Activated naive CD8-positive, alpha-beta T cell treated with anti-CD3 and anti-CD28 coated beads, Interleukin-2, amount 50 U/mL, for 16 hours (primary cell): Measurements from ENCODE around the gene SNRPB.

Source experiments
- DNase-seq: peaks from one replicate; pipeline ENCODE4 v3.0.0-alpha.2; 2020; ENCODE audit warnings: low read depth, low spot score

The SNRPB gene

DNA sequence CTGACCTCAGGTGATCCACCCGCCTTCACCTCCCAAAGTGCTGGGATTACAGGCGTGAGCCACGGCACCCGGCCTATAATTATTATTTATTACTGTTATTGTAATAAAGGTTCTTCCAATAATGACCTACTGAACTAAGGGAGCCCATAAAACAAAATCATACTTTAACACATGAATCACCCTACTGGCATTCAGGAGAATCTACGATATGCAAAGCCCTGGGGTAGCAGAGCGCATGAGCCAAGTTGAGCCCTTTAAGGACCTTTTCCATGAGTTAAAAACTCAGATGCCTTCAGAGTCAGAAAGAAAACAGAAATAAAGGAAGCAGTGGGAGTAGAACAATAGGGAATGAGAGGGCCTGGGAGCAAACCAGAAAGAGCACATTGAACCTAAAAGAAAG lies 41.5 kb downstream of the SNRPB start:
- no peak for DNase-seq

GRCh38 chr20:2421247-2421646 lies 49.3 kb downstream of the SNRPB start:
- no peak for DNase-seq

GRCh38 chr20:2420510-2420909 lies 50.1 kb downstream of the SNRPB start:
- DNase-seq, result no peak

DNA sequence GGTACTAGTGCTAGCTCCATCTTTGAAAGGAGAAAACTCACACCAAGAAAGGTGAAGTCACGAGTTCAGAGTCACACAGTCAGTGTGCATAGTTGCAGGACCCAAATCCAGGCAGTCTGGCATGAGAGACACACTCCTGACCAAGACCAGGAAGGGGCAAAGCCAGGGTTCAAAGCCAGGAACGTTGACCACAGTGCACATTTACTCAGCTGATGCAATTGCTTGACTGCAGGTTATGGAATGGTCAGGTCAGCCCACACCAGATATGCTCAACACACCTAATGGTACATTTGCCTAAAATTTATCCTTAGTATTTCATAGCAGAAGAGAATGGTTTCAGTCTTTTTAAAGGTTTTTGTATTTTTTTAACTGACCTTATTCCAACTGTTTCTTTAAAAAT lies 52.2 kb downstream of the SNRPB start:
- no peak for DNase-seq

DNA sequence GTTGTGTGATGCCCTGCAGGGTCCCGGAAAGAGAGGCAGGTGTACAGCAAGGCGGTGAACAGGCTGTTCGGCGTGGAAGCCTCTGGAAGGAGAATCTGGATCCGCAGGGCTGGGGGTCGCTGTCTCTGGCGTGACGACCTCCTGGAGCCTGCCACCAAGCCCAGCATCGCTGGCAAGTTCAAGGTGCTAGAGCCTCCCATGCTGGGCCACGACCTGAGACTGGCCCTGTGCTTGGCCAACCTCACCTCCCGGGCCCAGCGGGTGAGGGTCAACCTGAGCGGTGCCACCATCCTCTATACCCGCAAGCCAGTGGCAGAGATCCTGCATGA lies 53.4 kb downstream of the SNRPB start:
- no peak for DNase-seq

- DNase-seq, result no peak
Observed at GRCh38 chr20:2416541-2417212, 53.9 kb downstream of the SNRPB start.
